RCC 7860 (cell line): ENCODE results near the gene C18orf54.
"Not testable (repeated sequence)": the region's sequence is repeated elsewhere in the genome, so short reads cannot be mapped to it uniquely, and the experiment has no call there.

Source experiments
- DNase-seq: peaks from one replicate; pipeline ENCODE4 v3.0.0-alpha.2; 2015; ENCODE audit warnings: low spot score
- FAIRE-seq: peaks from 2 replicates; lab custom pipeline; 2012; peaks lifted over from hg19 to GRCh38; lab: Jason Lieb, UNC

Gene C18orf54

DNA sequence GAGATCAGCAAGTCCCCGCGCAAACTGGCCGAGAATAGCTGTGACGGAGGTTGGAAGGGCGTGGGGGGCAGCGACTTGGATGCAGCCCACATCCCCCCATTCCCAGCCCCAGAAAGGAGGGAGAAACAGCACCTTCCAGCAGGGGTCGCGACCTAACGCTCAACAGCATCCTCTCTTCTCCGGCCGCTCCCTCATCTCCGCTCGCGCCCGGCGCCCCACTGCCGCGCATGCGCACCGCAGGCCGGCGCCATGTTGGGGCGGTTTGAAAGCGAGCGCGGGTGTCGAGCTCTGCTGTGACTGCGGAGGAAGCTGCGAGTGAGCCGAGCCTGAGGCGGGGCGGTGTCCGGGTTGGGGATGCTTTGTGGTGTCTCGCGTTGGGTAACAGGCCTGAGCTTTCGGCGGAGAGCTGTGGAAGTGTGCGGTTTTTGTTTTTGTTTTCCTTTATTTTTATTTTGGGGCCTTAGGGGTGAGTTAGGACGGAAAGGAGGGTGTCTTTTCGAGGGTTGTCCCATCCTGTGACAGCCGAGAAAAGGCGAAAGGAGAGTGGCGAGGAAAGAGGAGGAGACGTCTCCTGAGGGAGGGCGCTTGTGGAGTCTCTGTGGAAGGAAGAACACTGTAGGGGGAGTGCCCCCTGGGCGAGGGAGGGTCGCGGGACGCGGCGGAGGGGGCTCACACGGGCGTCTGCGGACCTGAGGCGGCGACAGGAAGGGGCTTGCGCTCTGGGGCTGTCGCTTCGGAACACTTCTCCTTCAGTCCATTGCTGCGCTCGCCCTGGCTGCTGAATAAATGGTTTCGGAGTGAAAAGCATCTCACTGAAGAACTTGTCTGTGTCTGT is at the start of gene C18orf54, which contains the start of gene STARD6:
C18orf54 (plus strand) TSS at position 247 of the 835 bp plus-strand sequence. CDS start 2,667 bp downstream, outside the sequence.
STARD6 (minus strand) TSS at position 199 of the 835 bp plus-strand sequence. CDS start 3,285 bp downstream, outside the sequence.
- peak; percentile 73 for DNase-seq
- FAIRE-seq = no peak

GRCh38 chr18:54309564-54309963 is 48.1 kb upstream of the C18orf54 start:
- DNase-seq, FAIRE-seq: not testable (repeated sequence)

GRCh38 chr18:54316071-54316820 is 41.5 kb upstream of the C18orf54 start:
- no peak for DNase-seq

GRCh38 chr18:54323561-54323960 is 34.1 kb upstream of the C18orf54 start:
- DNase-seq = no peak
- FAIRE-seq = no peak

More at GRCh38 chr18:54316071-54316820, 41.5 kb upstream of the C18orf54 start:
- no peak for FAIRE-seq

DNA sequence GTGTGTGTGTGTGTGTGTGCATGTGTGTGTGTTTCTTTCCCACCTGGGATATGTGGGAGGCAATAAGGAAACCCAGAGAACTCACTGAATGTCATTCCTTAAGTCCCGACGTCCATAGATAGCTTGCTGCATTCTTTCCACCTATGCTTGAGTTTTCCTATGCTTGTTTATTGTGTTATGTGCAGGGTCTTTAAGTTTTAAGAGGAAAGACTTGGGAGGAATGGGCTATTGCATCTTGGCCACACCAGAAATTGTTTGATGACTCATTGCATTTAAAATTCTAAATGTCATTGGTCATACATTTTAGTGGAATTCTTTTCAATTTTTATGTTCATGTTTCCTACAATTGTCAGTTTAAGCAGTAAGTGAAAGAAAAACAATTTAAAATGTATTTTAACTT is 33.7 kb upstream of the C18orf54 start:
- DNase-seq = no peak
- no peak for FAIRE-seq

- no peak for DNase-seq
- no peak for FAIRE-seq
These were observed 29.9 kb upstream of the C18orf54 start for GRCh38 chr18:54327818-54328217.

- DNase-seq (no peak), FAIRE-seq (no peak)
These were observed 27.9 kb upstream of the C18orf54 start for GRCh38 chr18:54329787-54330186.

DNA sequence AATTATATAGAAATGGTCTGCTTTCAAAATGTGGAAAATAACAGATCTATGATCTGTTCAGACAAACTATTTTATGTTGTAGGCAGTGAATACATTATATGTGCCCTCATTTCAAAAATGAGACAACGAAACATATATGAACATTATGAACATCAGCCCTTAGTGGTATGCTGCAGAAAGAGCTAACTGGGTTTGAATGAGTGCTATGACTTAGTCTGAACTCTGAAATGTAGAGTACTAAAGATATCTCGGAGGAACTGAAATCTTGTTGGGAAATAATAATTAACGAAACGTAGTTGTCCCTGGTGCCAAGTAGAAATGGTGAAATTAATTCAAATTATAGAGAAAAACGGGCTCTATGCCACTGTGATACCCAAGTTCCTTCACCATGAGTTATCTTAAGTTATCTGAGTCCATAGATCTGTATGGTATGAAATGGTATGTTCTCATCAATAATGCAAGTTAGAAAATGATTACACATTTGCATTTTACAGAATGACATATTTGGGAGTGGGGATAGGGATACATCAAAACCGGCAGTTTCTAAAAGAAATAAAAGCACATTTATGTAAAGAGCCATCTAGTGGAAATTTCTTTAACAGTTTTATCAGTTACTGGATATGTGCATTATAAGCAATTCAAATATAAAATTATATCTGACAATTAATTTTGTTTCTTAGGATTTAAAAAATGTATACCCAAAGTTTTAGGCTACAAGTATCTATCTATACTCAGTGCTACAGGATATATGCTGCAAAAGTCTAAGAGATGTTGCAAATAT is 26.7 kb upstream of the C18orf54 start:
- DNase-seq = no peak
- FAIRE-seq = no peak

GRCh38 chr18:54335638-54336173 is 22.0 kb upstream of the C18orf54 start:
- no peak for FAIRE-seq
- DNase-seq = no peak

GRCh38 chr18:54338230-54338629 is 19.5 kb upstream of the C18orf54 start:
- FAIRE-seq (no peak), DNase-seq (no peak)

GRCh38 chr18:54351186-54351585 is 6.5 kb upstream of the C18orf54 start:
- no peak for FAIRE-seq
- DNase-seq = no peak

DNA sequence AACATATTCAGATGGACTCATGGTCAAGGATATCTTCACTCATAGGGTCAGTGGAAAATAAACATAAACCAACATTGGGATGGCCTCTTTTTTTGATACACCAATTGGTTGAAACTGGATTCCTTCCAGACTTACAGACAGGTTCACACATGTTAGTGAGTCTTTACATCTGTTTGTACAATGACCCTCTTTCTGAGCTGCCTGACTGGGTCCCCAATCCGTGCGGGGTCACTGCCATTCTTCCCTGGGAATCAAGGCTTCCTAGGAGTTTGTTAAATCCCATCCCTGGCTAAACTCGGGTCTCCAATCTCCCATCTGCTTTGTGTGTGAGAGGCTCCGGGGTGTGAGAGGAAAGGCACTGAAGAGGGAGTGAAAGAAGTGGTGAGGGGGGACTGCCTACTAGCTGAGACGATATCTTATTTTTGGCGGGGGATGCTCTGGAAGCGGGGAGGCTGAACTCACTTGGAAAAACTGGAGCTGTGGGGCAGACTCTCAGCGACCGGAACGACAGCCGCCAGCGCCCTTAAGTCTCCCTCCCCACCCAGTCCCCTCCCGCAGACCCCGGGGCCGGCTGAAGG is 535 bp upstream of the C18orf54 start:
- DNase-seq = no peak
- no peak for FAIRE-seq

GRCh38 chr18:54358495-54359040 is 862 bp downstream of the C18orf54 start:
- no peak for DNase-seq
- FAIRE-seq = no peak

GRCh38 chr18:54359233-54359632 is 1.5 kb downstream of the C18orf54 start:
- peak; percentile 42 for FAIRE-seq

GRCh38 chr18:54360406-54360805 is 2.7 kb downstream of the C18orf54 start:
- FAIRE-seq (no peak), DNase-seq (no peak)

More at GRCh38 chr18:54359233-54359632, 1.5 kb downstream of the C18orf54 start:
- no peak for DNase-seq

- no peak for DNase-seq
- FAIRE-seq = no peak
These were observed 20.4 kb downstream of the C18orf54 start for GRCh38 chr18:54378057-54378456.

DNA sequence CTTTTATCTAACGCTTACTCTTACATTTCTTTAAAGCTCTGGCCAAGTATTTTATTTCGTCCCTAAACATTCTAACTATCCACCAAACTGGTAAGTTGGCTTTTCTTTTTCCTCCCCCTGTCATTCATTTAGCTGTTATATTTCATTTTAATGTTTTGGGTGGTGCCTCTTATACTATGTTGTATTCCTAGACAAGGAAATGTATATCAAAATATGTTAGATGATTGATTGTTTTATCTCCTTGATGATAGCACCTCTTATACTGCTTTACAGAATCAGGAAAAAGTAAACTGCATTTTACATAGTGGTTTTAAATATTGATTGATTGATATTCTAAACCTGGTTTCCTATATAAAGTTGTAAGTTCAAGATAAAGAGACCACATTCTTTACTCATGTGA is 23.9 kb downstream of the C18orf54 start:
- no peak for FAIRE-seq
- no peak for DNase-seq

DNA sequence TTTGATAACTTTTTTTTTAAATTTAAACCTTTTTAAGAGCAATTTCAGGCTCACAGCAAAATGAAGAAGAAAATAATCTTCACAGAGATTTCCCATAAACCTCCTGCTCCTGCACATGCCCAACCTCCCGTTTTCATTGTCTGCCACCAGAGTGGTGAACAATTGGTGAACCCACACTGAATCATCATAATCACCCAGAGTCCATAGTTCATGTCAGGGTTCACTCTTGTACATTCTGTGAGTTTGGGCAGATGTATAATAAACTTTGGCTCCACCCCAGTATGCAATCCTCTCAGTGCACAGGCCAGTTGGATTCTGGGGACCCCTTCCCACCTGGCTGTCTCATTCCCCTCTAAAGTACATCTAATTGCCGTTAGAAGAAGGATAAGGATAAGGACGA is 24.4 kb downstream of the C18orf54 start:
- FAIRE-seq (no peak), DNase-seq (no peak)

DNA sequence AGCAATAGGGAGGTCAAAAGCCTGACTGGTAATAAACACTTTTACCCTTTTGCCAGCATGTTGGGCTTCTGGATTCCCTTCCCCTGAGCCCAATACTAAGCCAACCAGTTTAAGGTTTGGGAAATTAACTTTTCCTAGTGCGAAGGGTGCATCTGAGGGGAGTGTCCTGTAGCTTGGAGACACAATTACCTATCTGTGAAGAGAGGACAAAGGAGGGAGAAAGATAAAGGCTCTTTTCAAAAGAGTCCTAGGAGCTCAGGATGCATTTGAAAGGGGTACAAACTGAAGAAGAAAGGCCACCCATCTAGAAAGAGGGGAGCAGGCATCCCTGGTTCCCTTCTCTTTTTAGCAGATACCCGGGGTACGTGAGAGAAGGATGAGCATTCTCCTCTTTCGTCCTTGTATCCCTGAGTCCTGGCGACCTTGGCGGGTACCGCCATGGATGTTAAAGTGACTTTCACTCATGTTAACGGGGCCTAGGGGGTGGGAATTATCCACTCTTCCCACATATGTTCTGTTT is 25.1 kb downstream of the C18orf54 start:
- no peak for FAIRE-seq
- no peak for DNase-seq

GRCh38 chr18:54386043-54386442 is 28.3 kb downstream of the C18orf54 start:
- DNase-seq = no peak
- no peak for FAIRE-seq
